Measurements from ENCODE around the gene DSCAML1.

Gene DSCAML1

DNA sequence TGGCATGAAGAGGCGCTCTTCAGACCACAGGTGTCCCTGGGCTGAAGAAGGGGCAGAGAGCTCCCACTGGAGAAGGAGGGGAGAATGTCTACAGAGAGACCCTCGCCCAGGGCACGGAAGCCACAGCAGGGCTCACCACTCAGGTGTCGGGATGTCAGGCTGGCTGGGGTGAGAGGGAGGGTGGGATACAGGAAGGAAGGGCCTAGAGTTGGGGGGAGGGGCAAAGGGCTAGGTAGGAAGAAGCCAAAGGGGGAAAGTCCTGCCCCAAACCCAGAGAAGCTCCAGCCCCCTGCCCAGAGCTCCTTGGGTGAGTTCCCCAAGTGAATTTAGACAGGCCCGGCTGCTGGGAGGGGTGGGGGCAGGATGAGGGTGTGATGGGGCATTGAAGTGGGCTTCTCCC is 237.3 kb downstream of the DSCAML1 start:
- DNase-seq (ENCODE audit: low spot score) (no peak), FAIRE-seq (no peak)

DNA sequence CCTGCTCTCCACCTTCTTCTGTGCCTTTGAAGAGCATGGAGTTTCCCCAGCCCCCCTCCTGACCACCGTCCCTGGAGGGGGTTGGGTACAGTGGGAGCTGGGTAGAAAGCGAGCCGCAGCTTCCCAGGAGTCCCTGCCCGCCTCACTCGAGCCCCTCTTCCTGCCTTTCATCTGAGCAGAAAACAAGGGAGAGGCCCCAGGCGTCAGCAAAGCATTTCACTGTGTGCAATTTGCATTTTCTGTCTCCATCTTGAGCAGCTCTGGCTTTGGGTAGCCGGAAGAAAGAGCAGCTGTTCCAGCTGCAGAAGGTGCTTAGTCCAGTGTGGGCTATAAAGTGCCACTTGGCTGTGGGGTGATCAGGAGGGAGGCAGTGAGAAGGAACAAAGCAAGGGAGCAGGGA is 239.7 kb downstream of the DSCAML1 start:
- FAIRE-seq = no peak
- no peak for DNase-seq (ENCODE audit: low spot score)

DNA sequence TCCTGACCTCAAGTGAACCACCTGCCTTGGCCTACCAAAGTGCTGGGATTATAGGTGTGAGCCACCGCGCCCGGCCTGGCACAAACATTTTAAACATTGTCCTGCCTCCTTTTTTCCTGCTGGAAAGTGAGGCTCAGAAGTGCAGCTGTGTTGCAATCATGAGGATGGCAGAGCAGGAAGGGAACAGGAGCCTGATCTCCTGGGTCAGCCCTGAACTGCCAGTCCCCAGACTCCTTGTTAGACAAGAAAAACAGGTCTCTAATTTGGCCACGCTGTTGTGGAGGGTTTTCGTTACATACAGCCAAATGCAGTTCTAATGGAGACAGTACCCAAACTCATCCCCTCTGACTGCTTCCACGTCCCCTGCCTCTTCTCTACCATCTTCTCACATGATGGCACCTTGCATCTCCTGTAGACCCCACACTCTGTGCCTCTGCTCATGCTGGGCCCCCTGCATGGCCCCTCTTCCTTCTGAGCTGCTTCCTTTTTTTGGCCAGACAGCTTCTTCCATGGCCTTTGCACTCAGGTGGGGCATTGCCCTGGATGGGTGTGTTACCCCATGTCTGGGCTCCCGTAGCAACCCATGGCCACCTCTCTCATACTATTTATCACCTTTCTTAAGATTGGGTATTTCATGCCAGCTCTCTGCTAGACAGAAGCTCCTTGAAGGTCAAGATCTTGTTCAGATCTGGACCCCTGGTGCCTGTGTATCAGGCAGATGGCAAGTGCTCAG is 242.2 kb downstream of the DSCAML1 start:
- no peak for FAIRE-seq
- DNase-seq (ENCODE audit: low spot score) = no peak

DNA sequence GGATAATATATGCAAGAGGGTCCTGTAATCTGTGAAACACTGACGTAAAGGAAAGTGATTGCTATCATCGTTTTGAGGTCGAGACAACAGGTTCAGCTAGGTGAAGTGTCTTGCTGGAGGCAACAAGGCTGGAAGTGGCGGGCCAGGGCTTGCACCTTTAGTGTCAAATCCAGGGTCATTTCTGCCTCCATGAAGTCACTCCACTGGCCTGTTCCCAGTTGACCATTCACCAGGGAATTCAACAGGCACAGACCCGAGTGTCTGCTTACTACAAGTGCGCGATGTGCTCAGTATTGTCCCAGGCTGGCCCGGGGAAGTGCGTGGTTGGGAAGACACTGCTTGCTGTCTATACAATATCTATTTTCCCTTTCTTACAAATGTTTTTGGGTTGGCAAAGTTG is 244.4 kb downstream of the DSCAML1 start:
- FAIRE-seq (no peak), DNase-seq (ENCODE audit: low spot score) (no peak)

GRCh38 chr11:117551761-117552343 is 245.2 kb downstream of the DSCAML1 start:
- DNase-seq (ENCODE audit: low spot score) (no peak), FAIRE-seq (no peak)

- DNase-seq (ENCODE audit: low spot score) = no peak
- no peak for FAIRE-seq
These were observed 246.6 kb downstream of the DSCAML1 start for GRCh38 chr11:117550466-117550865.

DNA sequence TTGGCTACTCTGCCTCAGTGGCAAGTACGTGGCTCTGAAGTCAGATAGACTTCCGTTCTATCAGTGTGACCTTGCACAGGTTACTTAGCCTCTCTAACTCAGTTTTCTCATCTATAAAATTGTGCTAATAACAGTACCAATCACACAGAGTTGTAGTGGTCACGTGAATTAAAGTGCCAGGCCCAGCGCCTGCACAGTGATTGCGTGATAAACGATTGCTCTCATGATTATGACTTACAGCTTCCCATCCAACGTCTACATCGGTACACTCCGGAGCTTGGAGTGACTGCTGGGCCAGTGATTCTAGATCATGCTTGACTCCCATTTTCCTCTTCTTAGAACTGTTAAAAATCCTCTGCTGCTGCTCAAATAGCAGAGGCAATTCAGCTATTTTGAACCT is 247.6 kb downstream of the DSCAML1 start:
- no peak for DNase-seq (ENCODE audit: low spot score)
- FAIRE-seq = no peak

GRCh38 chr11:117548876-117549275 is 248.1 kb downstream of the DSCAML1 start:
- FAIRE-seq = no peak

DNA sequence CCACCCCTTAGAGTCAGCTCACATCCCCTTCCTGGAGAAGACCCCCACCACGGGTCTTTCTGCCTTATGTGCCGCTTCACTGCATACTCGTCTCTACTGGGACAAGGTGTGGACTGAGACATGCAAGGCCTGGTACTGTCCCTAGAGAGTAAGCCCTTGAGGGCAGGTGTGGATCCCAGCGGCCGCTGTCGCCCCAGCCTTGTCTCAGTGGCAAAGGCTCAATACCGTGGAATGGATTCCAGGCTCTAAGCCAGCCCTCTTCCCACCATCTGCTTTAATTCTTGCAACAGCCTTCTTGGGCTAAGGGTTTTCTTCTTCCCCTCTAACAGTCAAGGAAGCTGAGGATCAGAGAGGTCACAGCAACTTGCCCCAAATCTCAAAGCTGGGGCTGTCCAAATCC is 249.1 kb downstream of the DSCAML1 start:
- DNase-seq (ENCODE audit: low spot score) (no peak), FAIRE-seq (no peak)

More at GRCh38 chr11:117548876-117549275, 248.1 kb downstream of the DSCAML1 start:
- DNase-seq (ENCODE audit: low spot score) = no peak

DNA sequence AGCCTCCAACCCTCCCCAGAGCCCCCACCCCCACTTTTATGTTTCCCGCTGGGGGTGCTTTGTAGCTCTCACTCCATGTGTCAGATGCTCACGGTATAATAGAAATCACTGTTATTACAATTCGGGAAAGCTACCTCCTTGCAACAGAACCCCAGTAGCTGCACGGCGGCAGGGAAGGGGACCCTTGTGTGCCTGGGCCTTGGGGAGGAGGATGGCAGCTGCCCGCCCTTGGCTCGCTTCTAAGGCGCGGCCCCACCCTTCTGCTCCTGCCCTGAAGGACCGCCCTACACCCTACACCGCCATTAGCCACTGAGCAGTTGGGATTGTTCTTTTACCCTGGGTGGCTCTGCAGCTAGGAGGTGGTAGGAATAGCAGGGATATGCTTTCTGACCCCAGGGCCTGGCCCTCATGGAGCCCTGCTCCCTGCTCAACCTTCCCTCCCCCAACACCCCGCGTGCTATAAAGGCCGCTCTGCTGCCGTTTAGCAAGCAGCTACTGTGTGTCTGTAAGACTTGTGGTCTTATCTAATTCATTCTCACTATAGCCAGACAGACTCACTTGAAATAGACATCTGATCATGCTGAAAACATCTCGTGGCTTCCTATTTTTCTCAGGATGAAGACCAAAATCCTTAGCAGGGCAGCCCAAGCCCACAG is 249.7 kb downstream of the DSCAML1 start:
- DNase-seq (ENCODE audit: low spot score) = no peak
- no peak for FAIRE-seq

DNA sequence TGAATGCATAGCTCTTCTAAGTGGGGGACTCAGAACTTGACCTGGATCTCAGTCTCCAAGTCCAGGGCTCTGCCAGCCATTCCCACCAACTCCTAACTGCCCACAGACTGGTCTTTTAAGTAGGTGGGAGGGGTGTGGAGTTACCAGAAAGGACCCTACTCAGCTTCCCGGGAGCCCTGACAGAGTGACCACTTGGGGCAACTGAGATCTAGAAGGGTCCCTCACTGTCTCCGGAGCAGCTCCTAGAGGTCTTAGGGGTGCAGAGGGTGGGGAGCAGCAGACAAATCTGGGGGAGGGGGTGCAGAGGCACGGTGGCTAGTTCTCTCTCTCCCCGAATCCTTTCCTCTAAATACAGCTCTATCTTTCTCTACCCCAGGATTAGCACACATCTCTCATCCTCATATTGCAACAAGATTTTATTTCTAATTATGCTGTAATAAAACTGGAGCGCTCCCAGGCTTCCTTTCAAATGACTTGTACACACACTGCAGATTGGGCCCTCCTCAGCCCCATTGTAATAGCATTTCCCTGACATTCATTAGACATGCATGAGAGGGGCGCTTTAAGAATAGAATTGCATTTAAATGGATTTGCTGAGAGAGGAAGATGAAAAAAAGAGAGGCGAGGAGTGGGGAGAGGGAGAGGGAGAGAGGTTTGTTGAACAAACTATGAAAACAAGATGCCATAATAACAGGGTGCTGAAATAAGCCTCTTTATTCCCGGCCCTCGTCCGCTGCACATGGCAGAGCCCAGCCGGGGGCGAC is 250.4 kb downstream of the DSCAML1 start:
- FAIRE-seq = no peak
- DNase-seq (ENCODE audit: low spot score) = no peak

- no peak for DNase-seq (ENCODE audit: low spot score)
- FAIRE-seq = no peak
These were observed 251.3 kb downstream of the DSCAML1 start for GRCh38 chr11:117545706-117546105.

- FAIRE-seq = no peak
- no peak for DNase-seq (ENCODE audit: low spot score)
These were observed 252.8 kb downstream of the DSCAML1 start for GRCh38 chr11:117544130-117544800.

DNA sequence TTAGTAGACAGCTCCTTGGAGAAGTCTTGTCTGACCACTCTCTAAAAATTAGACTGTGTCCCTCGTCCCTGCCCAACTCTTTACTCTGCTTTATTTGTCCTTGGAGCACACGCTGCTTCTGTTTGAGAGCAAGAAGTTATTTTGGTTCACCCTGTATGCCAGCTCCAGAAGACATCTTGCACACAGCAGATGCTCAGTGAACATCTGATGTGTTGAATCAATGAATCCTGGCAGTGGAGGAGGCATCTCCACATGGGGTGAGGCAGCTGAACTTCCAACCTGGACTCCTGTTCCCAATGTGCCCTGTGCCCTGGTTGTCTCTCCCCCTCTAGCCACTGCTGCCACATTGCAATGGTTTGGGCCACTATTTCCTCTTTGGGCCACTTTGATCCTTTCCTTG is 255.8 kb downstream of the DSCAML1 start:
- FAIRE-seq = no peak

DNA sequence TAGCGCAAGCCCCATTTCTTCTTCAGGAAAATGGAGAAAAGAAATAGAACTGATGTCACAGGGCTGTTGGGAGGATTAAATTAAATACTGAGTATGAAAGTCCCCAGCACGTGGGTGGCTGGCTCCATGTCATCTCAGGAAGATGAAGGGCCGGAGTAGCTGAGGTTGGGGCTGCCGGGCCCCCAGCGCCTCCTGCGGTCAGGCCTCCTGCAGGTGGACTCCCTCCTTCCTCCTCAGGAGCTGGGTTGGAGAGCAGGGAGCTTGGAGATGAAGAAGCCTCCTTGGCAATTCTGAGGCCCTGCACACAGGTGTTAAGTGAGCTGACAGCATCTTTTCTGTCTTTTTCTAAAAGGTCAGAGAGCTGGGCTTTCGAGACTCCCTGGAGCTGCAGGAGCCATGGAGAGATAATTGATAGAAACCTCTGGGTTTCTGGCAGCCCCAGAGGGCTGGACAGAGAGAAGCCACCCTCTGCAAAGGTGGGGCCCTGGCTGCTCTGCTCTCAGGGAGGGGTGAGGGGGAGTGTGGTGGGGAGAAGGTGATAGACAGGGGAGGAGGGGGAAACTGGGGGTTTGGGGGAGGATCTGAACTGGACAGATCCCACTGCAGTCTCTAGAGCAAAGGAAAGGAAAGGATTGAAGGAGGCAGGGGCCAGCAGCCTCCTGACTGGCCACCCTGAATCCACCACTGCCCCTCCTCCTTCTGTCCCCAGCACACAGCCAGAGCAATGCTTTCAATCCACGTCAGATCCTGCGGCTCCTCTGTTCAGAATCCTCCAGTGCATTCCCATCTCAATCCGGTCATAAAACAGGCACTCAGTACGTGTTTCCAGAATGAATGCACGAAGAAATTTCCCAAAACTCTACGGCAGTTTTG is 258.5 kb downstream of the DSCAML1 start:
- DNase-seq (ENCODE audit: low spot score) (no peak), FAIRE-seq (no peak)

More for the DNA sequence above, 255.8 kb downstream of the DSCAML1 start:
- DNase-seq (ENCODE audit: low spot score) = no peak

- no peak for DNase-seq (ENCODE audit: low spot score)
- FAIRE-seq = no peak
These were observed 261.1 kb downstream of the DSCAML1 start for GRCh38 chr11:117535850-117536411.

GRCh38 chr11:117535201-117535849 is 261.7 kb downstream of the DSCAML1 start:
- DNase-seq (ENCODE audit: low spot score) = no peak
- FAIRE-seq = no peak

DNA sequence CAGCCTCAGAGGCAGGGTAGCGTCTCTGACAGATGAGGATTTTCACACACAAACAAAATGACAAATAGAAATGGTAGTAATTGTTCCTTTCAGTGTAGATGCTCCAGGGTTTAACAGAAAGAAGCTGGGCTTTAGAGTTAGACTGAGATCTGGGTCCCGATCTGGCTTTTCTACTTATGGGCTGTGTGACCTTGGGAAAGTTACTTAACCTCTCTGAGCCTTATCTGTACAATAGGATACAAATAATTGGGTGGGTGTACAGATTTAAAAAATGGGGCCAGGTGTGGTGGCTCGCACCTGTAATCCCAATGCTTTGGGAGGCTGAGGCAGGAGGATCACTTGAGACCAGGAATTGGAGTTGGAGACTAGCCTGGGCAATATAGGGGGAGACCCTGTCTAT is 264.4 kb downstream of the DSCAML1 start:
- DNase-seq (ENCODE audit: low spot score) (no peak), FAIRE-seq (no peak)

- FAIRE-seq (no peak), DNase-seq (ENCODE audit: low spot score) (no peak)
These were observed 267.2 kb downstream of the DSCAML1 start for GRCh38 chr11:117529816-117530215.

Data from RCC 7860 (cell line).